Measurements from ENCODE around the gene MPLKIP. TPM values are rescaled to one million over a fixed set of nuclear protein-coding genes. Genes with fewer than 3 reads are reported as not detected.
"Not testable (repeated sequence)": the region's sequence is repeated elsewhere in the genome, so short reads cannot be mapped to it uniquely, and the experiment has no call there.

Gene MPLKIP
- polyA plus RNA-seq, 1 experiment: 13.1 TPM

GRCh38 chr7:40120020-40120419 is 14.4 kb downstream of the MPLKIP start:
- DNase-seq (ENCODE audit: low read depth): no peak
- TF ChIP-seq CTCF (IDR thresholded peaks at IDR 0.05; ENCODE audit: insufficient read depth, low read depth, low read length): no peak
- ChIA-PET CTCF (no interaction called here), POLR2A (no interaction called here)
- H3K36me3 ChIP-seq (ENCODE audit: control insufficient read depth, insufficient read depth, low read length): no peaks in the 10 kb centered on the region; the same call in 1 of the 2 replicates
- H3K27me3 ChIP-seq (ENCODE audit: control insufficient read depth, insufficient read depth, low read length): no peaks in the 10 kb centered on the region
- no peak overlapping the region for H3K4me3 ChIP-seq (ENCODE audit: low read depth, low read length)

GRCh38 chr7:40118201-40118600 is 16.2 kb downstream of the MPLKIP start:
- H3K4me3 ChIP-seq (ENCODE audit: low read depth, low read length); DNase-seq (ENCODE audit: low read depth); CTCF ChIA-PET; POLR2A ChIA-PET; H3K27me3 ChIP-seq (ENCODE audit: control insufficient read depth, insufficient read depth, low read length); H3K36me3 ChIP-seq (ENCODE audit: control insufficient read depth, insufficient read depth, low read length): not testable (repeated sequence)

- DNase-seq (ENCODE audit: low read depth): not testable (repeated sequence)
- CTCF ChIA-PET: interaction anchor here (0.6 to 0.9 kb wide), 2 partner anchors 18 to 1076 kb away, joined by 3 read pairs; partner anchors contain the start of gene SUGCT
Observed at GRCh38 chr7:40117199-40117598, 17.2 kb downstream of the MPLKIP start.

GRCh38 chr7:40115936-40116335 is 18.5 kb downstream of the MPLKIP start:
- DNase-seq (ENCODE audit: low read depth): no peak
- H3K36me3 ChIP-seq (ENCODE audit: control insufficient read depth, insufficient read depth, low read length): no peaks in the 10 kb centered on the region; the same call in 1 of the 2 replicates
- ChIA-PET CTCF (no interaction called here), POLR2A (no interaction called here)
- no peaks in the 10 kb centered on the region for H3K27me3 ChIP-seq (ENCODE audit: control insufficient read depth, insufficient read depth, low read length)
- H3K4me3 ChIP-seq (ENCODE audit: low read depth, low read length): no peak overlapping the region
- TF ChIP-seq CTCF (IDR thresholded peaks at IDR 0.05; ENCODE audit: insufficient read depth, low read depth, low read length): no peak

More at GRCh38 chr7:40117199-40117598, 17.2 kb downstream of the MPLKIP start:
- H3K27me3 ChIP-seq (ENCODE audit: control insufficient read depth, insufficient read depth, low read length); H3K4me3 ChIP-seq (ENCODE audit: low read depth, low read length); H3K36me3 ChIP-seq (ENCODE audit: control insufficient read depth, insufficient read depth, low read length); POLR2A ChIA-PET: not testable (repeated sequence)

GRCh38 chr7:40105879-40106473 is 28.4 kb downstream of the MPLKIP start:
- Histone ChIP-seq H3K27me3 (ENCODE audit: control insufficient read depth, insufficient read depth, low read length) (no peaks in the 10 kb centered on the region), H3K36me3 (ENCODE audit: control insufficient read depth, insufficient read depth, low read length) (no peaks in the 10 kb centered on the region), H3K4me3 (ENCODE audit: low read depth, low read length) (no peak overlapping the region)
- DNase-seq (ENCODE audit: low read depth): no peak
- ChIA-PET CTCF (no interaction called here), POLR2A (no interaction called here)
- TF ChIP-seq CTCF (IDR thresholded peaks at IDR 0.05; ENCODE audit: insufficient read depth, low read depth, low read length): no peak

GRCh38 chr7:40102897-40103296 is 31.5 kb downstream of the MPLKIP start:
- no peak for DNase-seq (ENCODE audit: low read depth)
- no peaks in the 10 kb centered on the region for H3K36me3 ChIP-seq (ENCODE audit: control insufficient read depth, insufficient read depth, low read length)
- no peak for TF ChIP-seq CTCF (IDR thresholded peaks at IDR 0.05; ENCODE audit: insufficient read depth, low read depth, low read length)
- no peaks in the 10 kb centered on the region for H3K27me3 ChIP-seq (ENCODE audit: control insufficient read depth, insufficient read depth, low read length)
- ChIA-PET CTCF (no interaction called here), POLR2A (no interaction called here)
- no peak overlapping the region for H3K4me3 ChIP-seq (ENCODE audit: low read depth, low read length)

Data from BJ (cell line).